ENCODE measurements around the gene HOXD10.

GRCh38 chr2:176125772-176126054 lies 9.1 kb downstream of the HOXD10 start:
- TF ChIP-seq POLR2A (IDR thresholded peaks at IDR 0.05) (no peak), CTCF (IDR thresholded peaks at IDR 0.05) (no peak)
